Fibroblast of skin of left quadriceps (primary cell): ENCODE results near the gene TNFRSF6B.

Source experiments
- DNase-seq, 2 experiments: peaks; one replicate each; pipeline ENCODE4 v3.0.0-alpha.2; 2013; ENCODE audit warnings: low read depth in 2 of 2

Gene TNFRSF6B

DNA sequence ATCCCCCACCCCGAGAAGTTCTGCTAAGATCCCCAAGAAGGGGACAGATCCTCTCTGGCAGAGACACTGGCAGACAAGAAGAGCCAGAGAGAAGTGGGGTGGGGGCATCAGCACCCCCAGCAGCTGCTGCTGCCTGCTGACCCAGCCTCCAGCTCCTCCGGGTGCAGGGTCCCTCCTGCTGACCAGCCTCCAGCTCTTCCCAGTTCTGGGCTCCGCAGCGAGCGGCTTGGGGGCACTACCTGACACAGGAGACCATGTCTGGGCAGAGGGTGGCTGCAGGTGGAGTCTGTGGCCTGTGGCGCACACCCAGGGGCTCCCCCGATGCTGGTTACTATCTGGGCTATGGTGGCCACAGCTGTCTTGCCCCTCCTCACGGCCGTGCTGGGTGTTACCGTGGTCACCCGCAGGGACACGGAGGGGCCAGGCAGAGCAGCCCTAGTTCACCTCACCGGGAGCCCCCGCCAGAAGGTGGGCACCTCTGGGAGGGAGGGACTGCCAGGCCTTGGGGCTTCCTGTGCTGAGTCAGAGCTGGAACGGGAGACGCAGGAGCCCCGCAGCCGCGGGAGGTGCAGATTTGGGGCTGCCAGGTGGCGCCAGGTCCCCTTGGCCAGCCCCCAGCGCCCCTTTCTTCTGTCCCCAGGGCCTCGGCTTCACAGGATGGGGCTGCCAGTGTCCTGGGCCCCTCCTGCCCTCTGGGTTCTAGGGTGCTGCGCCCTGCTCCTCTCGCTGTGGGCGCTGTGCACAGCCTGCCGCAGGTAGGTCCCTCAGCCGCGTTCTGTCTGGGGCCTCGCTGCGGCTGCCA lies 40.6 kb downstream of the TNFRSF6B start:
- DNase-seq = no peak

- no peak for DNase-seq
Observed at GRCh38 chr20:63737695-63737944, 41.2 kb downstream of the TNFRSF6B start.

GRCh38 chr20:63737945-63738686 lies 41.7 kb downstream of the TNFRSF6B start:
- DNase-seq = no peak

GRCh38 chr20:63738687-63739129 lies 42.3 kb downstream of the TNFRSF6B start:
- no peak for DNase-seq

DNA sequence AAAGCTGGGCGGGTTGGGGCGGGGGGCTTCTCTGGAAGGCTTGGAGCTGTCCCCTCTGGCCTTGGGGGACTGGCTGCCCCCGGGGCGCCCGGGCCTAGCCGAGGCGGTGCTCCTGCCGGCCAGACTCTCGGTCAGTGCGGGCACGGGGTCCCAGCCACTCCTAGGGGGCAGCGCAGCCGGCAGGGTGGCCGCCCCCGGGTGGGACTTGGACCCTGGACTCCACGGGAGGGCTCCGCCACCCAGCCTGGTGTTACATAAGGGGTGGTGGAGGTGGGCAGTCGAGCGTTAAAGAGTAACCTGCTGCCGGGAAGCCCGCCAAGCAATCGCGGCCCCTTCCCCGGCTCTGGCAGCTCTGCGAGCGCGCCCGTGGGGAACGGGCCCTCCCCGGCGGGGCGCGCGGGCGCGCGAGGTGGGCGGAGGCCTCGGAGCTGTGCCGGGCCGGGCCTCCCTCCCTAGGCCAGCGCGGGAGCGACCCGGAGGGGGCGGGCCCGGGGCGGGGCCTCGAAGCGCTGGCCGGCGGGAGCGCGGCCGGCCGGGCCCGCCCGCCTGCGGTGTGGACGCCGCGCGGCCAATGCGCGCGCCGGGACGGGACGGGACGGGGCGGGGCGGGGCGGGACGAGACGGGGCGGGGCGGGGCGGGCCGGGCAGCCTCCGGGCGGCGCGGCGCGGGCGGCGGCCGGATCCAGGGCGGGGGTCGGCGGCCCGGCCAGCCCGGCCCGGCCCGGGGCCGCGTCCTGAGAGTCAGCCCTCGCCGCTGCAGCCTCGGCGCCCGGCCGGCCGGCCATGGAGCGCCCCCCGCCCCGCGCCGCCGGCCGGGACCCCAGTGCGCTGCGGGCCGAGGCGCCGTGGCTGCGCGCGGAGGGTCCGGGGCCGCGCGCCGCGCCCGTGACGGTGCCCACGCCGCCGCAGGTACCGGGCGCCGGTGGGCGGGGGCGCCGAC lies 42.9 kb downstream of the TNFRSF6B start, which contains the start of gene SLC2A4RG:
Gene SLC2A4RG, plus strand, starts transcription at position 647 of the 940 bp plus-strand sequence. Its CDS starts 137 bp downstream, at position 784.
- peak; percentile 32 to 47 for DNase-seq

DNA sequence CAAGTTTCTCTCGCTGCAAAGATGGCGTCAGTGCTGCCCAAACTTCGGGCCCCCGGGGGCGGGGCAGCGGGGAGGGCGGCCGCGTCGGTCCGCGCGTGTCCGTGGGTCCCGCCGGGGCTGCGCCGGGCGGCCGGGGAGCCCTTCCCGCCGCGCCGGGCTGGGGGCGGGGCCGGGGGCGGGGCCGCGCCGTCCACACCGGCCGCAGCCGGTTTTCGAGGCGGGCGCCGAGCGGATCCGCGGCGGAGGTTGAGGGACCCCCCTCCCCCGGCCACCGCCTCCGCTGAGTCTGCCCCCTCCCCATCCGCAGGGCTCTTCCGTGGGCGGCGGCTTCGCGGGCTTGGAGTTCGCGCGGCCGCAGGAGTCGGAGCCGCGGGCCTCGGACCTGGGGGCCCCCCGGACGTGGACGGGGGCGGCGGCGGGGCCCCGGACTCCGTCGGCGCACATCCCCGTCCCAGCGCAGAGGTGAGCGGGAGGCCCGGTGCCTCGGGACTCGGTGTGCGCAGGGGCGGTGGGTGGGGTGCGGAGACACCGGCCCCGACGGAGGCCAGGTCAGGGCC lies 43.7 kb downstream of the TNFRSF6B start:
- peak in 1 of 2 experiments; percentile 5 for DNase-seq

DNA sequence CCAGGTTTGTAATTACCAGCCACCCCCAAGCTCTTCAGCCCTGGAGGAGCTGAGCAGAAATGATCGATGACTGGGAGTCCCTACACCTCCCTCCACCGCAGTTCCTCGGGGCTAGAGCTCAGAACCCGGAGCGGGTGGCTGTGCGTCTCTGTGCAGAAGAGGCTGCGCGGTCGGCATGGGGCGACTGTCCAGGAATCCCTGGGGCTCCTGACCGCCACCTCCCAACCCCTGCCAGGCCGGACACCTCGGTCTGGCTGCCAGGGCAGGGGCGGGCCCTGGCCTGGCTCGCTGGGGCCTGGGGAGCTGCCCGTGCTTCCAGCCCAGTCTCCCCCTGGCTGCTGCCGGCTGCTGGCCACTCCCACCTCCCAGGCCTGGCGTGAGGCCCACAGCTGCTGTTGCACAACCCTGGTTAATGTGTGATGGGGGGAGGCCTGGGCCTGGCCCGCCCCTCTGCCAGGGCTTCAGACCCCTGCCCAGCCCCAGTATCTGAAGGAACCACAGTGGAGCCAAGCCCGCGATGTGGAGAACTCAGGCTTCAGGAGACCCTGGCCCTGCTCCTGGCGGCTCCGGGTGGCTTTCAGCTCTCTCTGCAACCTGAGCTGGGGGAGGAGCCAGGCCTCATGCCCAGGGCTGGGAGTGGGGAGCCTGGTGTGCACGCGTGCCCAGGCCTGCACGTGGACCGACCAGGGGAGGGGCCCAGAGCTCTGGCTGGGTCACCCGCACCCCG lies 44.3 kb downstream of the TNFRSF6B start:
- peak; percentile 67 to 74 for DNase-seq

- no peak for DNase-seq
Observed at GRCh38 chr20:63741354-63741675, 44.9 kb downstream of the TNFRSF6B start.

GRCh38 chr20:63741676-63742380 lies 45.4 kb downstream of the TNFRSF6B start:
- no peak for DNase-seq

DNA sequence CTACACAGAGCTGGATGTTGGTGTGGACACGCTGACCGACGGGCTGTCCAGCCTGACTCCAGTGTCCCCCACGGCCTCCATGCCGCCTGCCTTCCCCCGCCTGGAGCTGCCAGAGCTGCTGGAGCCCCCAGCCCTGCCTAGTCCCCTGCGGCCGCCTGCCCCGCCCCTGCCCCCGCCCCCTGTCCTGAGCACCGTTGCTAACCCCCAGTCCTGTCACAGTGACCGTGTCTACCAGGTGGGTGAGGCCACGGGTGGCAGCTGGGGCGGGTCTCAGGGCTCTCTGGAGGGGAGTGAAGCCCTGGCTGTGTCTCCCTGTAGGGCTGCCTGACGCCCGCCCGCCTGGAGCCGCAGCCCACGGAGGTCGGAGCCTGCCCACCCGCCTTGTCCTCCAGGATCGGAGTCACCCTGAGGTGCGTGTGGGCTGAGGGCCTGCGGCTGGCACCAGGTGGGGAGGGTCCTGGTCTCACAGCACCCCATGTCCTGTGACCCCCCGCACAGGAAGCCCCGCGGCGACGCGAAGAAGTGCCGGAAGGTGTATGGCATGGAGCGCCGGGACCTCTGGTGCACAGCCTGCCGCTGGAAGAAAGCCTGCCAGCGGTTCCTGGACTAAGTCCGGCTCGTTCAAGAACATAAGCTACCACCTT lies 46.1 kb downstream of the TNFRSF6B start:
- no peak for DNase-seq

DNA sequence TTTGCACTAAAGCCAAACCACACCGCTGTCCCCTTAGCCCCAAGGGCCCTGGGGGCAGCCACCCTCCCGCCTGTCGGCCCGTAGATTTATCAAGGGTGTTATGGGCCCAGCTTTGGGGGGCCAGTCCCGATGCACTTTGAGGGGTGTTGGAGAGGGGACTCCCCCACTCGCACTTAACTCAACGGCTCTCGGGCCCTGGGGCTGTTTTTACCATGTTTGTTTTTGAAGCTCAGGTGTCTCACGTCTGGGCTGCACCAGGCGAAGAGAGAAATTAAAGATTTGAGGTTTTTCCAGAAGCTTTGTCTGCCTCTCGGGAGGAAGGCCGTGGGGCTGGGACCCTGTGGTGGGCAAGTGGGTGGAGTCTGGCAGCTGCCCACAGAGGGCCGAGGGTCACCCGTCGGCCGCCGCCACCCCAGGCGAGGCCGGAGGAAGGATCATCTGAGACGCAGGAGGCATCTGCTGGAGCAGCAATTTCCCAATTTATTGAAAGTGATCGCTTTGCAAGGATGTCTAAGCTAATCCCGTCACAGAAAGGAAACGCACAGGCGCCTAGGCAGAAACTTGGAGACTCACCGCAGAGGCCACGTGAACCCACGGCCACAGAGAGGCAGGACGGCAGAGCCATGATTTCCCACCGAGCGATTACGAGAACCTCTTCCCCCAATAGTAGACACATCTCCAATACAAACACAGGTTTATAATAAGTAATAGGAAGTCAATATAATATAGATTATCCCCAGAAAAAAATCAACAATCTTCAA lies 46.9 kb downstream of the TNFRSF6B start:
- DNase-seq = no peak

- DNase-seq = no peak
Observed at GRCh38 chr20:63744158-63744557, 47.7 kb downstream of the TNFRSF6B start.

- DNase-seq = no peak
Observed at GRCh38 chr20:63744574-63745423, 48.3 kb downstream of the TNFRSF6B start.

DNA sequence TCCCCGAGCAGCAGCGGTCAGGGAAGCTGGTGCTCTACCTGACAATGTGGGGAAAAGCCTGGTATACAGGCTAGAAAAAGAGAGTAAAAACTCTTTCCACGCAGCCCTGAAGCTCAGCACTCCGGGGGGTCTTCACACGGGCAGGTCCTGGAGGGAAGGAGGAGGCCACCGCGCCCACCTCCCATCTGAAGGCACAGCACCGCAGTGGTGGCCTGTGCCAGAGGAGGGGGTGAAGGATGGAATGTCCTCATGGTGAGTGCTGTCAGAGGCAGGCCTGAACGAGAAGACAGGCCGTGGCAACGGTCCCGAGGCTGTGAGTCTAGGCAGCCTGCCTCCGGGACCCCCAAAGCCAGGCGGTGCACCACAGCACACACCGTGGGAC lies 49.0 kb downstream of the TNFRSF6B start:
- no peak for DNase-seq

DNA sequence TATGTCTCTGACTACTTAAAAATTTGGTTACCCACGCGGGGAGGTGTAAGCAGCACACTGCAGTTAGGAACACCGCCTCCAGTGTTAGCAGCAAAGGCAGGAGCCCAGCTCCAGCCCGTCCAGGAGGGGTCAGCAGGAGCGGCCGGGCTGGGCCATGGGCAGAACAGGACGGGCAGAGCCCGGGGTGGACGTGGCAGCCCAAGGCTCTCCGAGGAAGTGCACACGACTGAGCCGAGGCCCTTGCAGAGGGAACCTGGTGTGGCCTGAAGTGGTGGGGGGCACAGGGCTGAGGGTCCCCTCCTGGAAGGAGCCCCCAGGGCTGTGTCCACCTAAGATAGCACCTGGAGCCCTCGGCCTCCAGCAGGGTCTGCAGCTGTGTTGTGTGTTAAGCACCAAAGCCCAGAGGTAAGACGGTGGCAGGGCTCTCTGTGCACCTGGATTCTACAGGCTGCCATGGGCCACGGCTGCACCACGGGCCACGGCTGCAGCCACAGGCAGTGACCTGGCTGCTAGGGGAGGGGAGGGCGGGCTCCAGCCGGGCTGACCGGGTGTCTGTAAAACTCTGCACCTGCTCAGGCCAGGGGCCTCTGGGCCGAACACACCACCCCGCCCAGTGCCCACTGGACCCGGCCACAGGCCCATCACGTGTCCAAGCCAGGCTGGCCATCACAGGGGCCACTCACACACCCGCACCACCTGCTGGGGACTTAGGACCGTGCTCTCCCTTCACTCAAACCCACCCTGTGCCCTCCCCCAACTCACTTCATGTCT lies 49.7 kb downstream of the TNFRSF6B start:
- DNase-seq = no peak

DNA sequence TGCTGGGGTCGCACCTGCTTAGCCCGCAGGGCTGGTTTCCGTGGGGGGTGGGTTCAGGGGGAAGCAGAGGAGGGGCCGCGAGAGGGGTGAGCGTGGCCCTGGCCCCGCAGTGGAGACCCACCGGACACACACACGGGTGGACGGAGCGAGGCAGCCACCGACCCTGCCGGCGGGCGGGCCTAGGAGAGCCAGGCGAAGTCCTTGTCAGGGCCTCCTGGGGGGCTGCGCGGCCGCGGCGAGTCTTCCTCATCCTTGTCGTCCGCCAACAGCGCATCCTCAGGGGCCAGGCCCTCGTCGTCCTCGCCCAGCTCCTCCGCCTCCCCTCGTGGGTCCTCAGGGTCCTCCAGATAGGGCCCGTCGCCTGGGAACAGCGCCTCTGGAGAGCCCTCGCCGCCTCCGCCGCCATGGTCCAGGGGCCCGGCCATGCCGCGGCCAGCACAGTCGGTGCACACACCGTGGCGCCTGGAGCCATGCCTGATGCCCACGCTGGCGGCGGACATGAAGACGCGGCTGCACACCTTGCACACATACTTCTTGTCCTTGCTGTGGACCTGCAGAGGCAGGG lies 50.4 kb downstream of the TNFRSF6B start:
- DNase-seq = no peak

- DNase-seq = no peak
Observed at GRCh38 chr20:63747622-63748069, 51.2 kb downstream of the TNFRSF6B start.
